Activated naive CD8-positive, alpha-beta T cell treated with anti-CD3 and anti-CD28 coated beads for 36 hours (primary cell): ENCODE measurements around the gene TMEM184B. TPM values are rescaled to one million over a fixed set of nuclear protein-coding genes. Genes with fewer than 3 reads are reported as not detected.
A peak's percentile ranks its signal among the peaks of the same experiment; 100 is the strongest.

Experiments used
- DNase-seq: peaks from one replicate; pipeline ENCODE4 v3.0.0; 2021
- H3K27ac Mint-ChIP-seq: one replicate; pipeline ENCODE4 v1.8.0; 2022; ENCODE audit warnings: mild to moderate bottlenecking, moderate library complexity, mixed read lengths
- H3K27me3 Mint-ChIP-seq: one replicate; pipeline ENCODE4 v1.8.0; 2022; ENCODE audit warnings: mild to moderate bottlenecking, mixed read lengths
- H3K36me3 Mint-ChIP-seq: one replicate; pipeline ENCODE4 v1.8.0; 2021; ENCODE audit warnings: mild to moderate bottlenecking, mixed read lengths
- H3K4me1 Mint-ChIP-seq: one replicate; pipeline ENCODE4 v1.8.0; 2021; ENCODE audit warnings: mixed read lengths
- H3K4me3 Mint-ChIP-seq: one replicate; pipeline ENCODE4 v1.8.0; 2022; ENCODE audit warnings: mild to moderate bottlenecking, moderate library complexity, mixed read lengths
- H3K9me3 Mint-ChIP-seq: one replicate; pipeline ENCODE4 v1.8.0; 2022; ENCODE audit warnings: mixed read lengths
- total RNA-seq, 2 experiments: library from RNA; stranded (reverse); gene quantifications; one replicate each; pipeline ENCODE4 v1.2.3, GENCODE V29; 2021

TMEM184B gene
- total RNA-seq = 10 to 100 TPM; 18.2 to 20.0 TPM

GRCh38 chr22:38272373-38273134 lies at the start of gene TMEM184B:
Gene TMEM184B, minus strand, starts transcription at chr22:38273010. Its CDS starts 25,049 bp downstream, at chr22:38247961.
- peaks cover 38% of the 10 kb centered on the region for H3K4me1 Mint-ChIP-seq

DNA sequence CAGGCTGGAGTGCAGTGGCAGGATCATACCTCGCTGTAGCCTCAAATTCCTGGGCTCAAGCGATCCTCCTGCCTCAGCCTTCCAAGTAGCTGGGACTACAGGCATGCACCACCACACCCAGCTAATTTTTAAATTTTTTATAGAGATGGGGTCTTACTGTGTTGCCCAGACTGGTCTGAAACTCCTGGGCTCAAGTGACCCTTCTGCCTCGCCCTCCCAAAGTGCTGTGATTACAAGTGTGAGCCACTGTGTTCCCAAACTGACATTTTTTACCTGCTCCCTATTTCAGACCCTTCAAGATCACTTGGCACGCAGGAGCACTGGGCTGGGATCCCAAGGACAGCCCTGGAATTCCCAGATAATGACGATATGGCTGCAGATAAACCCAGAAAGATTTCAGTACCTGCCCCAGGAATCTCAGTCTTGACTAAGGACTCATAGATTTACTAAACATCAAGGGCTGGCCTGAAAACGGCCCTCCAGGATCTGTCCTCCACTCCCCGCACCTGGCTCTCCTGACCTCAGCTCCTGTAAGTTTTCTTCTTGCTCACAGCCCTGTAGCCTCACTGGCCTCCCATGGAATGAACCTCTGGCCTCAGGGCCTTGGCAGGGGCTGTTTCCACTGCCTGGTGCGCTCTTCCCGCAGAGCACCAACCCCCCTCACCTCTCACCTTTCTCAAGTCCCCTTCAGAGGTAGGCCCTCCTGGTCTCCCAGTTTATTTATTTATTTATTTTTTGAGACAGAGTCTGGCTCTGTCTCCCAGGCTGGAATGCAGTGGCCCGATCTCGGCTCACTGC lies 48.0 kb upstream of the TMEM184B start:
- H3K4me3 Mint-ChIP-seq = no peak overlapping the region
- DNase-seq = no peak
- no peaks in the 10 kb centered on the region for H3K36me3 Mint-ChIP-seq
- H3K9me3 Mint-ChIP-seq = no peaks in the 10 kb centered on the region
- H3K27ac Mint-ChIP-seq = no peak overlapping the region
- no peaks in the 10 kb centered on the region for H3K27me3 Mint-ChIP-seq
- peaks cover 8% of the 10 kb centered on the region for H3K4me1 Mint-ChIP-seq

More at GRCh38 chr22:38272373-38273134, at the start of gene TMEM184B:
- peak; percentile 90 for DNase-seq
- Mint-ChIP-seq H3K4me3 (peak within 1 kb of the TSS; percentile 90), H3K27me3 (no peaks in the 10 kb centered on the region), H3K36me3 (peaks cover 2% of the 10 kb centered on the region), H3K9me3 (no peaks in the 10 kb centered on the region), H3K27ac (peak within 1 kb of the TSS; percentile 88)

- H3K27ac Mint-ChIP-seq = no peak overlapping the region
- H3K4me3 Mint-ChIP-seq = no peak overlapping the region
- no peaks in the 10 kb centered on the region for H3K27me3 Mint-ChIP-seq
- H3K36me3 Mint-ChIP-seq = no peaks in the 10 kb centered on the region
- no peaks in the 10 kb centered on the region for H3K9me3 Mint-ChIP-seq
- H3K4me1 Mint-ChIP-seq = peaks cover 24% of the 10 kb centered on the region
- no peak for DNase-seq
Measured at GRCh38 chr22:38318792-38319773, 46.3 kb upstream of the TMEM184B start.

- H3K9me3 Mint-ChIP-seq = no peaks in the 10 kb centered on the region
- no peak for DNase-seq
- no peaks in the 10 kb centered on the region for H3K27me3 Mint-ChIP-seq
Measured at GRCh38 chr22:38317995-38318715, 45.3 kb upstream of the TMEM184B start.

GRCh38 chr22:38317122-38317994 lies 44.5 kb upstream of the TMEM184B start, which contains the start of gene CSNK1E:
Gene CSNK1E, minus strand, starts transcription at chr22:38317433. Its CDS starts 3,276 bp downstream, at chr22:38314157.
- Mint-ChIP-seq H3K4me3 (peak within 1 kb of the TSS; percentile 85), H3K4me1 (peaks cover 39% of the 10 kb centered on the region), H3K36me3 (peaks cover 6% of the 10 kb centered on the region), H3K9me3 (no peaks in the 10 kb centered on the region), H3K27me3 (no peaks in the 10 kb centered on the region), H3K27ac (peak within 1 kb of the TSS; percentile 86)
- peak; percentile 75 for DNase-seq

More at GRCh38 chr22:38317995-38318715, 45.3 kb upstream of the TMEM184B start:
- H3K4me1 Mint-ChIP-seq = peaks cover 31% of the 10 kb centered on the region
- H3K36me3 Mint-ChIP-seq = peaks cover 2% of the 10 kb centered on the region
- H3K4me3 Mint-ChIP-seq = peak overlapping the region; percentile 82
- H3K27ac Mint-ChIP-seq = peak overlapping the region; percentile 80

- Mint-ChIP-seq H3K4me3 (peak overlapping the region; percentile 85), H3K4me1 (peaks cover 46% of the 10 kb centered on the region), H3K27ac (peak overlapping the region; percentile 86), H3K27me3 (no peaks in the 10 kb centered on the region), H3K36me3 (peaks cover 9% of the 10 kb centered on the region), H3K9me3 (no peaks in the 10 kb centered on the region)
- peak; percentile 51 for DNase-seq
Measured at GRCh38 chr22:38316364-38317121, 43.7 kb upstream of the TMEM184B start.

DNA sequence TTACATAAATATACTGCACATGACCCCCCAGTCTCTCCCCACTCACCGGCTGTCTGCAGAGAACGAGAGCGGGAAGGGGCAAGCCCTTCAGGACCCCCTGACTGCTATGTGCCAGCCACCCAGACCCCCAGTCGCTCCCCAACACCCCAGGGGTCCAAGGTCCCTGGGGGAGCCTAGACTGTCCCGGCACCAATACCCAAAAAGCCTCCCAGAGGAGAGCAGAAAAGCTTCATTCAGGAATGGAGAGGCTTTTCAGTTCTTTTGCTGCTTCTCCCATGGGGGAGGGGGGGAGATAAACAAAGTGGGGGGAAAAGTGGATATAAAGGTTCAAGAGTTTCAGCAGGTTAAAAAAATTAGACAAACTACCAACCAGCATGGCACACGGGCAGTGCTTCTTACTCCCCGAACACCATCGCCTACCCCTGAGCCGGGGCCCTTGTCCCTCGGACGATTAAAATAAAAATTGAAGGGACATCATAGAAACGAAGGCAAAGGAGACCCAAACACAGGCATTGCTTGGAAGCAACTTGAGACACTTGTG lies 43.1 kb upstream of the TMEM184B start:
- Mint-ChIP-seq H3K27me3 (no peaks in the 10 kb centered on the region), H3K4me1 (peaks cover 52% of the 10 kb centered on the region), H3K9me3 (no peaks in the 10 kb centered on the region), H3K36me3 (peaks cover 10% of the 10 kb centered on the region), H3K27ac (peak overlapping the region; percentile 86), H3K4me3 (peak overlapping the region; percentile 85)
- DNase-seq = no peak

- Mint-ChIP-seq H3K9me3 (no peaks in the 10 kb centered on the region), H3K4me1 (peaks cover 56% of the 10 kb centered on the region), H3K27ac (peak overlapping the region; percentile 86), H3K36me3 (peaks cover 12% of the 10 kb centered on the region), H3K4me3 (peak overlapping the region; percentile 85), H3K27me3 (no peaks in the 10 kb centered on the region)
- no peak for DNase-seq
Measured at GRCh38 chr22:38314933-38315822, 42.4 kb upstream of the TMEM184B start.

DNA sequence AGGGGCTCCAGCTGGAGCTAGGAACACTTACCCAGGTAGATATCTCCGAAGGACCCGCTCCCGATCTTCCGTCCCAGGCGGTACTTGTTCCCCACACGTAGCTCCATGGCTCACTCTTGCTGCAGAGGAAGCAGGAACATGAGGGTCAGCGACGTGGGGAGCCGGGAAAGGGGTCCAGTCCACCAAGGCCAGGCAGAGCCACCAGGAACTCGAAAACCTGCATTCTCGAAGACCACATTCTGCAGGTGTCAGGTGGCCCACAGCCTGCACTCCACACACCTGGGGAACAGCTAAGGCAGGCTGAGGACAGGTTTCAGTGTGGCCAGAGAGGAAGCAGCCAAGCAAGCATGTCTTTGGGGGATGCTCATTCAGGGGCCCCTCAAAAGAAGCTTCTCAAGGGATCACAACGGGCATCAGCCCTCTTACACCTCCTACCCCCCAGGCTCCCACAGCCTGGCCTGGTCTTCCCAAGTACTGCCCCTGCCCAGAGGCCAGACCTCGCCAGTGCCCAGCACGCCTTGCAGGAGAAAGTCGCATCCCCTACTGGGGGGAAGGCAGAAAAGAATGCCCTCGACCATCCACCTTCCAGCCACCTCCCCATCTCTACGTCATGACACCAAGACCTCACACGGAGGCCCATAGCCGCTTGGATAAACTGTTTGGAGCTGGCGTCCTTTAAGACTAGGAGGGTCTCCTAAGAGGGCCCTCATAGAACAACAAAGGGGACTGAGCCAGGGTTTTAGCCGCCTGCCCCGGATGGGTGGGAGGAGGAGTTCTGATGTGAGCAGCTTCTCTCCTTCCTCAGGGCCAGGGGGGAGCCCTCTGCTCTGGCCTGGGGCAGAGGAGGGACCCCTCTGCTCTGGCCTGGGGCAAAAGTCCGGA lies 41.5 kb upstream of the TMEM184B start:
- DNase-seq = no peak
- Mint-ChIP-seq H3K4me3 (peak overlapping the region; percentile 85), H3K36me3 (peaks cover 12% of the 10 kb centered on the region), H3K4me1 (peaks cover 59% of the 10 kb centered on the region), H3K9me3 (no peaks in the 10 kb centered on the region), H3K27ac (peak overlapping the region; percentile 86), H3K27me3 (no peaks in the 10 kb centered on the region)

- Mint-ChIP-seq H3K4me1 (peaks cover 62% of the 10 kb centered on the region), H3K36me3 (peaks cover 14% of the 10 kb centered on the region), H3K27ac (peak overlapping the region; percentile 68), H3K27me3 (no peaks in the 10 kb centered on the region), H3K4me3 (peak overlapping the region; percentile 85), H3K9me3 (no peaks in the 10 kb centered on the region)
- DNase-seq = no peak
Measured at GRCh38 chr22:38313384-38313955, 40.7 kb upstream of the TMEM184B start.
